NB4 (cell line): ENCODE results near the gene FMOD.

Source experiments
- DNase-seq: peaks from one replicate; pipeline ENCODE4 v3.0.0; 2010; ENCODE audit warnings: low read depth
- H3K4me3 ChIP-seq: one replicate; pipeline ENCODE4 v1.5.1; 2011; ENCODE audit warnings: mild to moderate bottlenecking, low read depth, low read length, moderate library complexity
- CTCF ChIP-seq: IDR thresholded peaks from one replicate; pipeline ENCODE4 v1.5.1; 2012; ENCODE audit warnings: low read depth, low read length
- MAX ChIP-seq: IDR thresholded peaks from 2 replicates; pipeline ENCODE4 v1.6.1; 2011; ENCODE audit warnings: low read depth, low read length
- MYC ChIP-seq: IDR thresholded peaks from 2 replicates; pipeline ENCODE4 v1.6.1; 2011; ENCODE audit warnings: low read depth, low read length
- POLR2A ChIP-seq: IDR thresholded peaks from 2 replicates; pipeline ENCODE4 v1.6.1; 2011; ENCODE audit warnings: mild to moderate bottlenecking; ENCODE audit not compliant: insufficient read length; ENCODE audit errors: extremely low read depth

FMOD gene

GRCh38 chr1:203338335-203339036 lies 12.4 kb downstream of the FMOD start:
- peak; percentile 93 for TF ChIP-seq CTCF
- TF ChIP-seq POLR2A, result no peak
- DNase-seq, result peak; percentile 72

GRCh38 chr1:203336097-203336496 lies 14.8 kb downstream of the FMOD start:
- TF ChIP-seq MAX (no peak), POLR2A (no peak), MYC (no peak), CTCF (no peak)
- DNase-seq, result no peak
- no peak overlapping the region for H3K4me3 ChIP-seq

More at GRCh38 chr1:203338335-203339036, 12.4 kb downstream of the FMOD start:
- no peak overlapping the region for H3K4me3 ChIP-seq

GRCh38 chr1:203335503-203335902 lies 15.4 kb downstream of the FMOD start:
- TF ChIP-seq POLR2A (no peak), MAX (no peak), CTCF (no peak), MYC (no peak)
- no peak overlapping the region for H3K4me3 ChIP-seq
- no peak for DNase-seq

GRCh38 chr1:203331224-203331623 lies 19.7 kb downstream of the FMOD start:
- TF ChIP-seq MAX, result no peak
- no peak for TF ChIP-seq POLR2A
- no peak for TF ChIP-seq MYC
- TF ChIP-seq CTCF, result no peak

GRCh38 chr1:203328714-203329122 lies 22.2 kb downstream of the FMOD start:
- H3K4me3 ChIP-seq, result no peak overlapping the region
- no peak for TF ChIP-seq POLR2A
- no peak for TF ChIP-seq CTCF
- no peak for TF ChIP-seq MYC
- no peak for TF ChIP-seq MAX

More at GRCh38 chr1:203331224-203331623, 19.7 kb downstream of the FMOD start:
- no peak overlapping the region for H3K4me3 ChIP-seq
- DNase-seq, result no peak

More at GRCh38 chr1:203328714-203329122, 22.2 kb downstream of the FMOD start:
- DNase-seq, result no peak
